Cortex of kidney (tissue), 1 donor: ENCODE measurements around the gene LYRM4.
"Not testable (repeated sequence)": the region's sequence is repeated elsewhere in the genome, so short reads cannot be mapped to it uniquely, and the experiment has no call there.

ENCODE experiments used
- DNase-seq: peaks from one replicate; lab custom pipeline; 2025; lab: John Stamatoyannopoulos, UW

LYRM4 gene

DNA sequence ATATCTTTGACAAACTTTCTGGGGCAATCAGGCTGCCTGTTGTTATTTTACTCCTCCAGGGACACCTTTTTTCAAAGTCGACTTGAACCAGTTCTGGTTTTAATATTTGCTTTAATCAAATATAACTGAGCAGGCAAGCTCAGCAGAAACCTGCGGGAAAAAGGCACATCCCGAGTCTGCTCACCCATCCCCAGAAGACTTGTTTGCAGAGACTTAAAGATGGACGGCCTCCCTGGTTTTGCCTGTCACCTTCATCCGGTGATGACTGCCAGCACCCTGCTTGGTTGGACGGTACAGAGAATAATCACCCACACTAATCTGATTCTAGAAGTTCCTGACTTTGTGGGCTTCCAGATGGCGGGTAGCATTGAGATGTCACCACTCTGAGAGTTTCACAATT, 138.8 kb downstream of the LYRM4 start:
- DNase-seq, result no peak

DNA sequence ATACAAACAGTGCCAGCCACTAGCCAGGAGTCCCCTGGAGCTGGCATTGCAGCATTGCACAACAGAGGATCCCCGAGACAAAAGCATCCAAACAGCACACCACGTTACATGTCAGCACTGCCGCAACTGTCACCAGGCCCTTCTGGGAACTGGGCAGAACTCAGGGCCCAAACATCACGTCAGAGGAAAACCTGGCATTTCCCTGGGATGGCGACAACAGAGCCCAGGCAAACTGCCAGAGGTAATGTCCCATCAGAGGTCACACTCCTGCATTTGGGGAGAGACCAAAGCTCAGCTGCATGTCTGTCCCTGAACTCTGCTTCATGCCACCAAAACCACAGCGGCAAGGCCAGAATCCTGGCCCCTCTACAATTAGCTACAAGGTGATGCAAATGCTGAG, 139.3 kb downstream of the LYRM4 start:
- no peak for DNase-seq

DNA sequence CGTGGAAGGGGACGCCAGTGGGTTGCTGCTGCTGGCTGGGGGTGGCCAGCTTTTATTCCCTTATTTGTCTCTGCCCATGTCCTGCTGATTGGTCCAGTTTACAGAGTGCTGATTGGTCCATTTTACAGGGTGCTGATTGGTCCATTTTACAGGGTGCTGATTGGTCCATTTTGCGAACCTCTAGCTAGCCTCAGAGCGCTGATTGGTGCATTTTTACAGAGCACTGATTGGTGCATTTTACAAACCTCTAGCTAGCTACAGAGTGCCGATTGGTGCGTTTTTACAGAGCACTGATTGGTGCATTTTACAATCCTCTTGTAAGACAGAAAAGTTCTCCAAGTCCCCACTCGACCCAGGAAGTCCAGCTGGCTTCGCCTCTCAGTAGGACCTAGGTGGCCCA, 140.2 kb downstream of the LYRM4 start:
- DNase-seq, result not testable (repeated sequence)

DNA sequence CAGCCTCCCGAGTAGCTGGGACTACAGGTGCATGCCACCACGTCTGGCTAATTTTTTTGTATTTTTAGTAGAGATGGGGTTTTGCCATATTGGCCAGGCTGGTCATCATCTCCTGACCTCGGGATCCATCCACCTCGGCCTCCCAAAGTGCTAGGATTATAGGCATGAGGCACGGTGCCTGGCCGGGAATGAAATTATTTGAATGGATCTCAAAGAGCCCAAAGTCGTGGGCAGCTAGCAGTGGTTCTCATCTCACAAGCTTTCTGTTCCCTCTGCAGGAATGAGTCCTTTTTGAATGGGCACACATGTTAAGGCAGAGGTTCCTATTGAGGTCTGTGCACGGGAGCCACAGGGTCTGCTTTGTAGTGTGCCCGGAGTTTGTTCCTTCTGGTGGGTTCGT, 140.7 kb downstream of the LYRM4 start:
- no peak for DNase-seq

DNA sequence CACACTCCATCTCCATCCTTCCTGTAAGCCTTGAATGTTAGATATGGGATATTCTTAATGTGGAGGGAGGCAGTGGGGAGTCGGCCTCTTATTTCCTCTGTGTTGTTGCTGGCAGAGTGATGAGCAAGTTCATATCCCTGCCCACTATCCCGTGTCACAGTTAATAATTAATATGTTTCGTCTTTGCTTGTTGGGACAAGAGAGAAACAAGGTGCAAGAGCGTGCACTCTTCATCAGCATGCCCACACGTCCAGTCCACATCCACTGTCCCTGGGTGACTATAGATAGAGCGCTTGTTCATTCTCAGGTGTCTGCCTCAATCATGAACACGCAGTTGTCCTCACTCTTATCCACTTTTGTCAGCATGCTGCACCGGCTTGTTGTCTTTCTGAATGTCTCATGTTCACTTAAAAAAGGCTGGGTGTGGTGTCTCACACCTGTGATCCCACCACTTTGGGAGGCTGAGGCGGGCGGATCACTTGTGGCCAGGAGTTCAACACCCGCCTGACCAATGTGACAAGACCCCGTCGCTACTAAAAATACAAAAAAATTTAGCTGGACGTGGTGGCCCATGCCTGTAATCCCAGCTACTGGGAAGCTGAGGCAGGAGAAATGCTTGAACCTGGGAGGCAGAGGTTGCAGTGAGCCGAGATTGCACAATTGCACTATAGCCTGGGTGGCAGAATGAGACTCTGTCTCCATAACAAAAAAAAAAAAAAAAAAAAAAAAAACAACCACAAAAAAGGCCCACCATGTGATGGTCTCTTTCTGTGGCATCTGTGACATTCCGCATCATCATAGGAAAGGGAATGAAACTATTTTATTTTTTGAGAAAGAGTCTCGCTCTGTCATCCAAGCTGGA, 141.4 kb downstream of the LYRM4 start:
- no peak for DNase-seq

DNA sequence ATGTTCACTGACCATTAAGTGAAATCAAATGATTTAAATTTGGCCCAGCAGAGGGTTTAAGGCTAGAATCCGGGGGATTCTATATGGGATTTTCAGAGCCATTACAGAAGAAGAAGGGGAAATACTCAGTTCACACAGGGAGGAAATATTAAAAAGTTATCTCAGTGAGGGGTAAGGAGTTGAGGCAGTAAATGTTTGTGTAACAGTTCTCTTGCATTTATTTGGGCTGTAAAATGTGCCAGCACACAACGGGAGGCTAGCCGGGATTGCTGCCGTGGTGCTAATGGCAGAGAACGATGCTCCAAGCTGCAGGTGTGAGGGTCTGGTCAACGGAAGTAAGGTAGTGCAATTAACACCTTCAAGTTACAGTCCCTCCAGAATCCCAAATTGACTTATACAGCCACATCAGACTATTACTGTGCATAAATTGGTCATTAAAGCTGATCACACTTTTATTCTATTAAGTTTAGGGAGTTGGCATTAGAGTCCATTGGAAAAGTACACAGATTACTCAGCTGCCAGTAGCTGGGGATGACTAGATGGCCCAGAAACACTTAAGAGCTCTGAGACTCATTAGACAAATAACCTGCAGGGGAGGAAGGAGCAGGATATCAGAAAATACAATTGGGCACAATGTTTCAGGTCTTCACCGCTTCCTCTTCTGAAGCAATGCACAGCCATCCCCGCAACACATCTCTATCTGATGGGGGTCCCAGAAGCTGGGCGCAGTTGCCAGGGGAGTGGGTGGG, 144.3 kb downstream of the LYRM4 start:
- DNase-seq, result no peak

DNA sequence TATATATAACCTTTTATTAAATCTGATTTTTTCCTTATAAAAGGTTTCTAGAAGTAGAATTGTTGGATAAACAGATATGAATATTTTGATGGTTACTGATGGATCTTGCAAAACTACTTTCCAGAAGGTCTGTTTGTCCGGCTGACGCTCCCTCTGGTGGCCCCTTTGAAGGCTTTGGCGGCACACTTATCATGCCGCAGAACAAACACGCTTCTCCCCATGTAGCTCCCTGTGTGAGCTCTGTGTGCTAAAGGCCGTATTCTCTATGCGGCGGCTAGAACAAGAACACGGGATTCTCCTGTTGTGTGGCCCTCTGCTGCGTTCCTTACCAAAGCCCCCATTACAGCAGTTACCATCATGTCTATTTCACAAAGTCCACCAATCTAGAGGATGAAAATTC, 145.6 kb downstream of the LYRM4 start:
- no peak for DNase-seq

- DNase-seq, result no peak
These were observed 147.7 kb downstream of the LYRM4 start for GRCh38 chr6:5113096-5113495.

- DNase-seq, result no peak
These were observed 148.5 kb downstream of the LYRM4 start for GRCh38 chr6:5112066-5112799.

GRCh38 chr6:5111626-5112025, 149.1 kb downstream of the LYRM4 start:
- DNase-seq, result no peak

GRCh38 chr6:5110246-5110645, 150.5 kb downstream of the LYRM4 start:
- no peak for DNase-seq

DNA sequence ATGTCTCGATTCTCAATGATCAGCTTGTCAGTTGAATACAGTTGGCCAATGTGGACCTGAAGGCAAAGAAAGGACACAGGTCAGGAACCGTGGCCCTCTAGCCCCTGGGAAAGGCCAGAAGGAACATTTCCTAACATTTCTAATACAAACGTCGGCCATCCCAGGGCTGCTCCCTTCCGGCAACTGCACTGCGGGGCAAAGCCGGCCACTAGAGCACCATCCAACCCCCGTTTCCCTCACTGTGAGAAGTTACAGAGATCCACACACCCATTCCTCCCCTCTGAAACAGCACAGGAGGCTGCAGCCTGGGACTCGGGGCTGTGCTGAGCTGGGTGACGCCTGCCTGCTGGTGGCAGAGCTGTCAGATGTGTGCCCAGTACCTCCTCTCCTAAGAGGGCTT, 151.3 kb downstream of the LYRM4 start:
- DNase-seq, result no peak

DNA sequence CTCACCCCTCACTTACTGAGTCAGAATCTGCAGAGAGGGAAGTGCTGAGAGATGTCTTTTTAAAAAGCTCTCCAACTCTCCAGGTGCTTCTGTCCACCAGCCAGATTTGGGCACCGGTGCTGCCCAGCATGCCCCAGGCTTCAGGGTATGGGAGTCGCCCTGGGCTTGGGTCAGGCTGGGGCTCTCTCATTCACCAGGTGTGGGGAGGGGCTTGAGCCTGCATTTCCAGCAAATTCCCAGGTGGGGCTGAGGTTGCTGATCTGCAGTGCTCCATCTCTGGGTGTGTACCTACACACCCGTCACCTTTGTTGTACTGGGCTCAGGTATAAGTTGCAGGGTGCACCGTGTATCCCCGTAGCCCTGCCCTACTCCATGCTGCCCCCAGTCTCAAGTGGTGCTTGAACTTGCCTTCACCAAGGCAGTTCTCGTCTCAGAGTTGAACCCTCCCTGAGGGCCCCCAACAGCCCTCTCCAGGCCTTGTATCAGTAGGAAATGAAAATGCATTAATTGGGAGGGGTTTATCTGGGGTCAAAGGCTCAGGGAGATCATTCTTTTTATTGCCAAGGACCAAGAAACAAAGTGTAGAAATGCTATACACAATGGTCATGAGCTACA, 152.1 kb downstream of the LYRM4 start:
- DNase-seq, result no peak

DNA sequence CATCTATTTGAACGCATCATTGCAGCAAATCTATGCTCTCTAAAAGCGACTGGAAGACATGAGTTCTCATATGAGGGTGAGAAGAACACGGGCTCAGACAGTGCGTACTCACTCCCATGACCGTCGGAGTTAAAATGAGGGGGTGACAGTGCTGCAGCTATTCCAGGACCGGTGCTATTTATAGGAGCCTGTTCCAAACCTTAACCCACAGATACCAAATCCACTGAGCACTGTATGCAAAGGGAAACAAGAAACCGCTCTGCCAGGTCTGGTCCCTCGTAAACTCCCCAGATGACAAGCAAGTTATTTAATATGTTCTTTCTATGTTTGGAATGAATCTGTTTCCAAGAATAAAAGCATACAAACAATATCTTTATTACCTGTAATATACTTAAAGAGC, 152.7 kb downstream of the LYRM4 start:
- DNase-seq, result no peak

- no peak for DNase-seq
These were observed 153.4 kb downstream of the LYRM4 start for GRCh38 chr6:5107341-5107740.

GRCh38 chr6:5105146-5105545, 155.6 kb downstream of the LYRM4 start:
- no peak for DNase-seq

DNA sequence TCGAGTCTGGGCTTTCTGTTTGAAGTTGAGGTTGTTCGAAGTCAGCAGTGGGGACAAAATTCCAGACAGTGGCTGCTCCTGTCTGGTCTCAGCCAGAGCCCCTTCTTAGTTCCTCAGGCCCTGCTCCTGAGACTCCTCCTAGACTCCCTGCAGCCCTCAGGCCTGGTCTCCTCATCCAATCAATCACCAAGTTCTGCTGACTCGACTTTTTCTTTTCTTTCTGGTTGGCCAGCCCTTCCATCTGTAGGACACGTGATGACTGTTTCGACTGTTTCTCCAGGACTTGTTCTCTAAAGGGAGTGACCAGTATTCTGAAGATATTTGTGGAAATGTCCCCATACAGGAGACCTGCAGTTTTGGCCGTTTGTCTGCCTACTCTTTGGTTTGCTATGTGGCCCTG, 156.1 kb downstream of the LYRM4 start:
- no peak for DNase-seq

GRCh38 chr6:5103250-5103649, 157.5 kb downstream of the LYRM4 start:
- no peak for DNase-seq

DNA sequence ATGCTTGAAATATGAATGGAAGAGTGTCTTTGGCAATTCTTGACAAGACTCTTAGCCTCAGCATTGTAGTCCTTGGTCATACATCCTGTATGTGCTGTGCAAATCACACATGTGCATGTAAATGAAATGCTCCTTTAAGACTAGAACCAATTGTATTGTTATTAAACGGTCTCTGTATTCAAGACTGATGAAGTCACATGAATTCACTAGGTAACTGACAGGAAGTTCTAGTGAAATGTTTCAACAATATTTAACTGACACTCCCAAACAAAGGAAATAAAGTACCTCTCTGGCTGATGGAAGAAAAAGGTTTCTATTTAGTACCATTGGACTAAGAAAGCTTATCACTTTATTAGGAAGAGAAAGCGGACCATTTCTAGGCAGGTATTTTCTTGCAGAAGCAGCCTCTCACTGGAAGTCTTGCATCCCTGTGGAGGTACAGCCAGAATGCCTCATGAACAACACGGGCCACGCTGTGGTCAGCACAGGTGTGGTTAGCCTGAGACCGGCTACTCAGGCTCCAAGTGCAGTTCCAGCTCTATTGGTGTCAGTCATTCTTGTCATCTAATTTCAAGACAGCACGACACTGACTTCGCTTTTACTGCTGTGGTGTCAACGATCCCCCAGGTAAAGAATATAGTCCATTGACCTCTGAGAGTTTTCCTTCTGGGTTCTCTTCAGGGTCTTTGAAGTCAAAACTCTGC, 158.3 kb downstream of the LYRM4 start:
- no peak for DNase-seq

- no peak for DNase-seq
These were observed 159.9 kb downstream of the LYRM4 start for GRCh38 chr6:5100806-5101205.

DNA sequence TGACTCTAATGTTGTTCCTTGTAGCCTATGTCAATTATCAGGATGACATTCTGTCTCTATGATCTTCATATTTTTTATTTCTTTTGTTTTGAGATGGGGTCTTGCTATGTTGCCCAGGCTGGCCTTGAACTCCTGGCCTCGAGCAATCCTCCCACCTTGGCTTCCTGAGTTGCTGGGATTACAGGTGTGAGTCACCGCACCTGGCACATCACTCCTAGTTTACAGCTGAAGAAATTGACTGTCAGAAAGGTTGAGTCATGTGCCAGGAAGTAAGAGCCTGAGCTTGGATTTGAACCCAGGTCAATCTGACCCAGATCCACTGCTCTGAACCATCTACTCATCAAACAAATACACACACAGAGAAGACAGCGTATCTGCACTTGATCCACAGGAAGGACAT, 161.2 kb downstream of the LYRM4 start:
- DNase-seq, result no peak
